Measurements from ENCODE around the gene SH2D1B.

- TF ChIP-seq CTCF (IDR thresholded peaks at IDR 0.05), result no peak
- no peak for TF ChIP-seq POLR2A (IDR thresholded peaks at IDR 0.05)
Measured at GRCh38 chr1:162387226-162388082, 24.5 kb downstream of the SH2D1B start.
